SU-DHL-6 (cell line): ENCODE data around the gene SUV39H1.

Experiments
- EZH2phosphoT487 ChIP-seq: fragments of 200-600 bp; sonication (generic), shearing (Covaris generic); conservative IDR thresholded peaks from 2 replicates; pipeline ENCODE4 v1.6.1; 2018; ENCODE audit warnings: mild to moderate bottlenecking, antibody characterized with exemption, low read length, moderate library complexity, mixed read lengths
- TF ChIP-seq, protein P1 (sequence below): fragments of 200-600 bp; sonication (generic); IDR thresholded peaks from one replicate; pipeline ENCODE4 v1.5.1; 2017; ENCODE audit warnings: antibody characterized with exemption, mild to moderate bottlenecking, low read length, moderate library complexity; ENCODE audit not compliant: insufficient read depth, poor library complexity, severe bottlenecking

DNA sequence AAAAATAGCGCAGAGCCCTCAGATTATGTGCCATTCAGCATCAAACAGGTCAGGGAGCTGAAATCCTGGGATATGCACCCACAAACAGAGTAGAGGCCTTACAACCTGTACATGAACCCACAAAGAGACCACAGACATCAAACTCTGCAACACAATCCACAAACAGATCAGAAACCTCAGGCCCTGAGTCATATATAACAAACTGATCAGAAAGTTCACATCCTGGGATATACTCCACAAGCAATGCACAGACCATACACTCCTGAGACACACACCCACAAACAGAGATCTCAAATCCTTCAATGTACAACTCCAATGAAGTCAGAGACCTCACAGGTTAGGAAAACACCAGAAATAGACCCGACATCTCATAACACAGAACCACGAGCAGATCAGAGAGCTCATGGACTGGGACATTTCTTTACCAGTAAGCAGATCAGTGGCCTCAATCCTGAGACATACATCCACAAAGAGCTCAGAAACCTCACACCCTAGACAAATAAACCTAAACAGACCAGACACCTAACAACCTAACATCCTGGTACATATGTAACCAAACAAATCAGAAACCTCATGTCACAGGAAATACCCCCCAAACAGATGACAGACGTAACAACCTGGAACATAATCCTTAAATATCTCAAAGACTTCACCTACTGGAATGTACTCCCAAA lies 24.2 kb downstream of the SUV39H1 start:
- TF ChIP-seq, protein P1, sequence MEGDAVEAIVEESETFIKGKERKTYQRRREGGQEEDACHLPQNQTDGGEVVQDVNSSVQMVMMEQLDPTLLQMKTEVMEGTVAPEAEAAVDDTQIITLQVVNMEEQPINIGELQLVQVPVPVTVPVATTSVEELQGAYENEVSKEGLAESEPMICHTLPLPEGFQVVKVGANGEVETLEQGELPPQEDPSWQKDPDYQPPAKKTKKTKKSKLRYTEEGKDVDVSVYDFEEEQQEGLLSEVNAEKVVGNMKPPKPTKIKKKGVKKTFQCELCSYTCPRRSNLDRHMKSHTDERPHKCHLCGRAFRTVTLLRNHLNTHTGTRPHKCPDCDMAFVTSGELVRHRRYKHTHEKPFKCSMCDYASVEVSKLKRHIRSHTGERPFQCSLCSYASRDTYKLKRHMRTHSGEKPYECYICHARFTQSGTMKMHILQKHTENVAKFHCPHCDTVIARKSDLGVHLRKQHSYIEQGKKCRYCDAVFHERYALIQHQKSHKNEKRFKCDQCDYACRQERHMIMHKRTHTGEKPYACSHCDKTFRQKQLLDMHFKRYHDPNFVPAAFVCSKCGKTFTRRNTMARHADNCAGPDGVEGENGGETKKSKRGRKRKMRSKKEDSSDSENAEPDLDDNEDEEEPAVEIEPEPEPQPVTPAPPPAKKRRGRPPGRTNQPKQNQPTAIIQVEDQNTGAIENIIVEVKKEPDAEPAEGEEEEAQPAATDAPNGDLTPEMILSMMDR: no peak
- TF ChIP-seq EZH2phosphoT487: no peak
